Right atrium auricular region (tissue), 2 donors: ENCODE measurements around the gene BCAP31. TPM values are rescaled to one million over a fixed set of nuclear protein-coding genes. Genes with fewer than 3 reads are reported as not detected.
"Not testable (repeated sequence)": the region's sequence is repeated elsewhere in the genome, so short reads cannot be mapped to it uniquely, and the experiment has no call there.

ENCODE experiments used
- DNase-seq: peaks from one replicate; pipeline ENCODE4 v3.0.0-alpha.2; 2019; ENCODE audit warnings: low spot score
- H3K27ac ChIP-seq, 2 donors: fragments of 200-600 bp; sonication (generic); 1 replicate in 1 of 2; 2 replicates in 1 of 2; pipeline ENCODE4 v1.5.1; 2016 to 2019
- H3K27me3 ChIP-seq, 2 donors: fragments of 200-600 bp; sonication (generic); one replicate each; pipeline versions ENCODE4 v1.5.1 to v1.6.0; 2017 to 2019
- H3K36me3 ChIP-seq: fragments of 200-600 bp; sonication (generic); one replicate; pipeline ENCODE4 v1.5.1; 2016
- H3K4me1 ChIP-seq, 2 donors: fragments of 200-600 bp; sonication (generic); one replicate each; pipeline versions ENCODE4 v1.5.1 to v1.6.0; 2017 to 2019
- H3K4me3 ChIP-seq, 2 donors: fragments of 200-600 bp; sonication (generic); 1 replicate in 1 of 2; 2 replicates in 1 of 2; pipeline ENCODE4 v1.5.1; 2017 to 2019; ENCODE audit warnings: mild to moderate bottlenecking in 1 of 2, moderate library complexity in 1 of 2
- H3K9me3 ChIP-seq, 2 donors: fragments of 200-600 bp; sonication (generic); one replicate each; pipeline ENCODE4 v1.5.1; 2019
- total RNA-seq, 2 donors: library from RNA; depleted of rRNA; stranded (reverse); fragments of >200 nt; gene quantifications; one replicate each; pipeline ENCODE4 v1.1.0, GENCODE V29; 2016
- TF ChIP-seq, protein P1 (sequence below), 2 donors: fragments of 200-600 bp; sonication (generic); IDR thresholded peaks; one replicate each; pipeline ENCODE4 v1.5.1; 2019; ENCODE audit warnings: antibody characterized with exemption in 2 of 2

The BCAP31 gene
- total RNA-seq, 2 donors from 2014 or later = 86.3 to 109 TPM

DNA sequence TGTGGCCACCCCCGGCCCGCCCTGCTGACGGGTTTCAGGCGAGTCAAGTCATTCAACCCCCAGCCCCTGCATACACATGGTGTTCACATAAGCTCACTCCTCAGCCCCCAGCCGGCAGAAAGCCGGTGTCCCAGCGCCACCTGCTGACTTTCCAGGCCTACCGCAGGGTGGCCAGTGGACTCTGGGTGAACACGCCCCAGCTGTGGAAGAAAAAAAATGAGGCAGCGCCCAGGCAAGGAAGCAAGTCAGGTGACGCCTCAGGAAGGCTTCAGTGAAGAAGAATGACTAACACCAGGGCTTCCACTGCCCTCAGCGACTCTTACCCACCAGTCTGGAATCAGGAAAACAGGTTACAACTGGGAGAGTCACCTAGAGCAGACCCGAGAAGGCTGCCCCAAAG, 15.8 kb downstream of the BCAP31 start:
- no peaks in the 10 kb centered on the region for H3K36me3 ChIP-seq
- peaks cover 0 to 4% of the 10 kb centered on the region in 2 donors for H3K4me1 ChIP-seq
- H3K27ac ChIP-seq = no peak overlapping the region
- peak; percentile 70 for DNase-seq
- no peak overlapping the region for H3K4me3 ChIP-seq
- TF ChIP-seq, protein P1, sequence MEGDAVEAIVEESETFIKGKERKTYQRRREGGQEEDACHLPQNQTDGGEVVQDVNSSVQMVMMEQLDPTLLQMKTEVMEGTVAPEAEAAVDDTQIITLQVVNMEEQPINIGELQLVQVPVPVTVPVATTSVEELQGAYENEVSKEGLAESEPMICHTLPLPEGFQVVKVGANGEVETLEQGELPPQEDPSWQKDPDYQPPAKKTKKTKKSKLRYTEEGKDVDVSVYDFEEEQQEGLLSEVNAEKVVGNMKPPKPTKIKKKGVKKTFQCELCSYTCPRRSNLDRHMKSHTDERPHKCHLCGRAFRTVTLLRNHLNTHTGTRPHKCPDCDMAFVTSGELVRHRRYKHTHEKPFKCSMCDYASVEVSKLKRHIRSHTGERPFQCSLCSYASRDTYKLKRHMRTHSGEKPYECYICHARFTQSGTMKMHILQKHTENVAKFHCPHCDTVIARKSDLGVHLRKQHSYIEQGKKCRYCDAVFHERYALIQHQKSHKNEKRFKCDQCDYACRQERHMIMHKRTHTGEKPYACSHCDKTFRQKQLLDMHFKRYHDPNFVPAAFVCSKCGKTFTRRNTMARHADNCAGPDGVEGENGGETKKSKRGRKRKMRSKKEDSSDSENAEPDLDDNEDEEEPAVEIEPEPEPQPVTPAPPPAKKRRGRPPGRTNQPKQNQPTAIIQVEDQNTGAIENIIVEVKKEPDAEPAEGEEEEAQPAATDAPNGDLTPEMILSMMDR (IDR thresholded peaks at IDR 0.05) = peak; percentile 36 to 72
- H3K27me3 ChIP-seq = no peaks in the 10 kb centered on the region
- H3K9me3 ChIP-seq = no peaks in the 10 kb centered on the region

DNA sequence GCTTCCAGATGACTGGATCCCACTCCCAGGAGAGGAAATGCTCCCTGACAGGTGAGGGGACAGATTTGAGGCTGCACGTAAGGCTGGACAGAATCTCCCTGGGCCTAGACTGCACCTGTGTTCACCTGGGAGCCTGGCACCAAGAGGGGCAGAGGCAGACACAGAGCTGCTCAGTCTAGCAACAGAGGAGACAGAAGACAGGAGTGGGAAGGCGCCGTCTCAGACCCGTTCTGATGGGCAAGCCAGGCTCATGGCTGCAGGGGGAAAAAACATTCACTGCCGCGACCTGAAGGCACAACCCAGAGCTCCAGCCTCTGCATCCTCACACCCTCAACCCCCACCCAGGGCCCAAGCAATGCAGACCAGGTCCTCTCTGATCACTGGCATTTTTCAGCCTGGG, 16.8 kb downstream of the BCAP31 start:
- TF ChIP-seq, protein P1 (IDR thresholded peaks at IDR 0.05) = no peak

DNA sequence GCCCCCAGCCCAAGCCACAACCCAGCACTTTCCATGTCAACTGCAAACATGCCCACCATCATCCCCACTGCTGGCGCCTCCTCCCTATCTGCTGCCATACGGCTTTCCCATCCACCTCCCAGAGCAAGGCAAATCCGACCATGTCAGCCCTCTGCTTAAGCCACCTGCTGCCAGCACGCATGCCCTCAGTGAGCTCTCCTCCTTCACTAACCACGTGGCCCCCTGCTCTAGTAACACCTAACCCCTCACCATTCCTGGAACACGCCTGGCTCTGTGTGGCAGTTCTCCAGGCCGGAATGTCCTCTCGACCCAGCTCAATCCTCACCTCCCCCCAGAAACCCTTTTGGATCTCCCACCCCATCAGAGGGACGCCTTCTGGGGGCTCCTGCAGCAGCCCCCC, 17.4 kb downstream of the BCAP31 start:
- DNase-seq = no peak
- Histone ChIP-seq H3K27me3 (no peaks in the 10 kb centered on the region), H3K27ac (peak overlapping the region; percentile 73 to 78), H3K36me3 (peaks cover 5% of the 10 kb centered on the region), H3K4me3 (no peak overlapping the region), H3K4me1 (peaks cover 0 to 12% of the 10 kb centered on the region in 2 donors), H3K9me3 (no peaks in the 10 kb centered on the region)
- TF ChIP-seq, protein P1 (IDR thresholded peaks at IDR 0.05) = no peak

More for the DNA sequence above, 16.8 kb downstream of the BCAP31 start:
- peak overlapping the region in 1 of 2 donors; percentile 73 for H3K27ac ChIP-seq
- peaks cover 0 to 12% of the 10 kb centered on the region in 2 donors for H3K4me1 ChIP-seq
- H3K4me3 ChIP-seq = no peak overlapping the region
- H3K36me3 ChIP-seq = no peaks in the 10 kb centered on the region
- H3K27me3 ChIP-seq = no peaks in the 10 kb centered on the region
- no peak for DNase-seq
- no peaks in the 10 kb centered on the region for H3K9me3 ChIP-seq

DNA sequence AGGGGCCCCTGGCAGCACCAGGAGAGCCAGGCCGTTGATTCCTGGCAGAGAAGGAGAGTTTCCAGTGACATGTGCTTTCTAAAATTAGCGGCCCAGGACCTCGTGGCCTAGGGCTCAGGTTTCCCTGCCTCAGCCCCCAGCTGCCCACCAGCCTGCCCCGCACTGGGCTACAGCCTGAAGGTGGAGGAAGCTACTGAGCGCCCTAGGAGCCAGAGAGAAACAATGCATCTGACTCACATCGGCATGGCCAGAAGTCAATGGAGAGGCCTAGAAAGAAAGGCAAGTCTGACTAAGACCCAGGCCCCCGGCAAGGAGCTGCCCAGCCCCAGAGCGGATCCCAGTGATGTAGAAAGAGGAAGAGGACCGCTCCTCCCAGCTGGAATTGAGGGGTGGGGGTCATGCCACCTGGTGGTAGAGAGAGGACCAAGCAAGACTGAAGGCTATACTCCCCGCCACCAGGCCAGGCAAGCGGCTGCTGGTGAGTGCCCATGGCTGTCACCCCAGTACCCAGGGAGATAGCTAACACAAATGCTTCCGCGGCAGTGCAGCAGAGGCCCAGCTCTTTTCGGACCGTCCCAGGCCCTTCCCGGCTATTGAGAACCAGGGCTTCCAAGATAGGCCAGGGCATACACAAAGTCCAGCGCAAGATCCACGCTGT, 18.7 kb downstream of the BCAP31 start:
- Histone ChIP-seq H3K4me1 (peaks cover 0 to 12% of the 10 kb centered on the region in 2 donors), H3K36me3 (peaks cover 11% of the 10 kb centered on the region), H3K27ac (peak overlapping the region; percentile 73 to 78), H3K4me3 (peak overlapping the region; percentile 6 to 17)
- TF ChIP-seq, protein P1 (IDR thresholded peaks at IDR 0.05) = peak in 1 of 2 donors; percentile 28
- not testable (repeated sequence) for DNase-seq, H3K27me3 ChIP-seq, H3K9me3 ChIP-seq

DNA sequence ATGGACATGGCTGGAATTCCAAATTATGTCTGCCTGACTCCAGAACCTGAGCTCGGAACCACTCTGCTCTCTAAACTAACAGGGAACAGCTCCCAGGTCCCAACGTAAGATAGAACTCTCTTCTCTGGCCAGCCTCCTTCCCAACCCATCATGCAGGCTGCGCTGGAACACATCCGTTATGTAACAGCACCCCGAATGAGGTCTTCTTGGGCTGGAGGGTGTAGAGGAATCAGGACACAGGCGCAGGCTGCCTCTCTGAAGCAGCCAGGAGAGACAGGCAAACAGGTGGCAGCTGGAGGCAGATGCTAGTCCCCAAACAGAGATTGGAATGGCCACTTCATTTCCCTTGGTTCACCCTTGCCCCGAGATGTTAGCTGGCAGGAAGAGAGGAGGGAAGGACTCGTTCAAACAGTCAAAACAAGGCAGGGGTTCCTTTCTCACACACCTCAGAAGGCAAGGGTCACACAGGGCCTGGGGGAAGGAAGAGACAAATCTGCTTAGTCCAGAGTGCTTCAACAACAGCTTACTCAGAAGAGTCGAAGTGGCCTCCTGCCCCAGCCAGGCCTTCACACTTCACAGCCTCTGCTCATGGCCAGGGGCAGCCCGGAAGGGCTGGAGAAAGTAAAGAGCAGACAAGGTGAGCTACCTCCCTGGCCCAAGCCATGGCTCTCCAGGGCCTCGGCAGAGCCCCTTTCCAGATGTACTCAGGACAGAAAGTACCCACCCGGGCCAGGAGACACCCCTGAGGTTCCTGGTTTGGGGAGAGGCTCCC, 19.4 kb downstream of the BCAP31 start:
- DNase-seq, H3K27me3 ChIP-seq, H3K4me3 ChIP-seq, H3K9me3 ChIP-seq: not testable (repeated sequence)
- Histone ChIP-seq H3K36me3 (peaks cover 11% of the 10 kb centered on the region), H3K27ac (peak overlapping the region; percentile 73 to 78), H3K4me1 (peaks cover 0 to 12% of the 10 kb centered on the region in 2 donors)

DNA sequence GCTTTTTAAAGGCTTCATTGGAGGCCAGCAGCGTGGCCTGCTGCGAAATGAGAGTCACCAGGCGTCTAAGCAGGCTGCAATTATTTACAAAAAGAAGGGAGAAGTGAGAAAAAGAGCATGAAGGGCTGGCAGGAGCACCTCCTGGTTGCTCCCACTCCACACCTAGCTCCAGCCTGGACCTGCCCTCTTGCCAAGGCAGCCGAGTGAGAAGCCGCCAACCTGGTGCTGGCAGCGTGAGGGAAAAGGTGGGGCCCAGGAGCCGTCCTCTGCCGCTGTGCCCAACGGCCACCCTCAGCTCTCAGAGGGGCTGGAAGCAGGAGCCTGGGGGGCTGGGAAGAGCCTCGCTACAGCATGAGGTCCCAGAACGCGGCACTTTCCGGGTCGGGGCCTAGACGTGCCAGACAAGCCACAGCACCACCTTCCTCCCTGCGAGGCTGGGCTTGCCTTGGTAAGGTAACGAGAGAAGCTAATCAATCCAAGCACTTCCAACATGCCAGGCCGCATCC, 20.1 kb downstream of the BCAP31 start:
- H3K4me3 ChIP-seq = no peak overlapping the region
- peaks cover 0 to 12% of the 10 kb centered on the region in 2 donors for H3K4me1 ChIP-seq
- H3K36me3 ChIP-seq = peaks cover 11% of the 10 kb centered on the region
- no peaks in the 10 kb centered on the region for H3K27me3 ChIP-seq
- no peak for DNase-seq
- no peaks in the 10 kb centered on the region for H3K9me3 ChIP-seq
- peak overlapping the region; percentile 73 to 78 for H3K27ac ChIP-seq
- TF ChIP-seq, protein P1 (IDR thresholded peaks at IDR 0.05) = no peak
